HepG2 (cell line): ENCODE results near the gene DOK4. TPM values are rescaled to one million over a fixed set of nuclear protein-coding genes. Genes with fewer than 3 reads are reported as not detected.

Experiments
- FOXC1 ChIP-seq: sonication (generic); formaldehyde crosslinking; IDR thresholded peaks from 2 replicates; pipeline ENCODE4 v1.8.0; 2022; ENCODE audit warnings: mild to moderate bottlenecking, missing genetic modification reagents, borderline replicate concordance
- GLI4 ChIP-seq: sonication (generic); formaldehyde crosslinking; IDR thresholded peaks from 2 replicates; pipeline ENCODE4 v1.5.1; 2020; ENCODE audit warnings: missing genetic modification reagents, mild to moderate bottlenecking, moderate library complexity, borderline replicate concordance
- HNF4A ChIP-seq: sonication (generic); formaldehyde crosslinking; IDR thresholded peaks from 2 replicates; pipeline ENCODE4 v1.4.0; 2020; ENCODE audit warnings: missing genetic modification reagents
- MIER3 ChIP-seq: IDR thresholded peaks from 2 replicates; pipeline ENCODE4 v1.6.1; 2016; ENCODE audit warnings: missing compliant biosample characterization, borderline replicate concordance
- MXI1 ChIP-seq: IDR thresholded peaks from 3 replicates; pipeline ENCODE4 v1.6.1; 2012; ENCODE audit warnings: low read depth, low read length, inconsistent platforms, borderline replicate concordance
- ZBTB7B ChIP-seq: sonication (generic); formaldehyde crosslinking; IDR thresholded peaks from 2 replicates; pipeline ENCODE4 v1.4.0; 2020; ENCODE audit warnings: missing genetic modification reagents
- ZNF569 ChIP-seq: sonication (generic); formaldehyde crosslinking; IDR thresholded peaks from 2 replicates; pipeline ENCODE4 v1.5.0; 2020; ENCODE audit warnings: mild to moderate bottlenecking, missing genetic modification reagents, moderate library complexity, borderline replicate concordance
- polyA plus RNA-seq, 8 experiments: library from polyadenylated mRNA; depleted of rRNA in 3 of 8; stranded (reverse) in 7 of 8; unstranded in 1 of 8; fragments of >200 nt; fragmentation: Illumina TruSeq in 4 of 8; extraction: Trizol in 4 of 8; gene quantifications; 2 replicates each; pipeline versions ENCODE4 v1.2.1 to v1.2.3, GENCODE V29; 2011 to 2016; ENCODE audit warnings: low read depth in 4 of 8, missing spikeins in 1 of 8, mixed read lengths in 1 of 8; ENCODE audit not compliant: insufficient read depth in 1 of 8
- total RNA-seq, 5 experiments: library from RNA; depleted of rRNA; stranded (reverse); fragments of >200 nt; fragmentation: Illumina TruSeq; extraction: Trizol; gene quantifications; 2 replicates each; pipeline ENCODE4 v1.2.3, GENCODE V29; 2016; ENCODE audit warnings: low read depth in 1 of 5
- TF ChIP-seq, protein P1 (sequence below), 2 experiments: fragments of 450-650 bp in 1 of 2; sonication (generic) in 1 of 2; formaldehyde crosslinking in 1 of 2; IDR thresholded peaks; 2 replicates each; pipeline versions ENCODE4 v1.6.1 to v1.8.0; 2016 to 2022; ENCODE audit warnings: antibody characterized with exemption in 1 of 2, mild to moderate bottlenecking in 1 of 2, missing genetic modification reagents in 1 of 2
- TF ChIP-seq, protein P2 (sequence below): IDR thresholded peaks from 2 replicates; pipeline ENCODE4 v1.6.1; 2012; ENCODE audit warnings: low read length, improper control_type of control experiment

DOK4 gene
- total and polyA plus RNA-seq, 2 of the 13 experiments (the other 11 are each of a cell fraction or from before 2014, with no cell fraction given): 52.7 to 70.0 TPM

DNA sequence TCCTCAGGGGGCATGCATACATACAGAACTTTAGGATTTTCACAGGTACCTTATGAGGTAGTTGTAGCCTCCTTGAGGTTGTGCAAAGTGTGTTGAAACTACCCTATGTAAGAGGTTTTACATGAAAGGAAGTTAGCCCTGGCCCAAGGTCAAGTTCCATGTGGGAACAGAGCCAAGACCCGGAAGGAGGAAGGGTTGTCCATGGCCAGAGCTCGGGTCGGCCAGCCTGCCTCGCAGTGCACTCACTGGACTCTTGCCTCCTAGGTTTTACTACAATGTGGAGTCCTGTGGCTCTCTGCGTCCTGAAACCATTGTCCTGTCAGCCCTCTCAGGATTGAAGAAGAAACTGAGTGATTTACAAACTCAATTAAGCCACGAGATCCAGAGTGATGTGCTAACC is 15.6 kb downstream of the DOK4 start (continued):
- TF ChIP-seq, protein P1, sequence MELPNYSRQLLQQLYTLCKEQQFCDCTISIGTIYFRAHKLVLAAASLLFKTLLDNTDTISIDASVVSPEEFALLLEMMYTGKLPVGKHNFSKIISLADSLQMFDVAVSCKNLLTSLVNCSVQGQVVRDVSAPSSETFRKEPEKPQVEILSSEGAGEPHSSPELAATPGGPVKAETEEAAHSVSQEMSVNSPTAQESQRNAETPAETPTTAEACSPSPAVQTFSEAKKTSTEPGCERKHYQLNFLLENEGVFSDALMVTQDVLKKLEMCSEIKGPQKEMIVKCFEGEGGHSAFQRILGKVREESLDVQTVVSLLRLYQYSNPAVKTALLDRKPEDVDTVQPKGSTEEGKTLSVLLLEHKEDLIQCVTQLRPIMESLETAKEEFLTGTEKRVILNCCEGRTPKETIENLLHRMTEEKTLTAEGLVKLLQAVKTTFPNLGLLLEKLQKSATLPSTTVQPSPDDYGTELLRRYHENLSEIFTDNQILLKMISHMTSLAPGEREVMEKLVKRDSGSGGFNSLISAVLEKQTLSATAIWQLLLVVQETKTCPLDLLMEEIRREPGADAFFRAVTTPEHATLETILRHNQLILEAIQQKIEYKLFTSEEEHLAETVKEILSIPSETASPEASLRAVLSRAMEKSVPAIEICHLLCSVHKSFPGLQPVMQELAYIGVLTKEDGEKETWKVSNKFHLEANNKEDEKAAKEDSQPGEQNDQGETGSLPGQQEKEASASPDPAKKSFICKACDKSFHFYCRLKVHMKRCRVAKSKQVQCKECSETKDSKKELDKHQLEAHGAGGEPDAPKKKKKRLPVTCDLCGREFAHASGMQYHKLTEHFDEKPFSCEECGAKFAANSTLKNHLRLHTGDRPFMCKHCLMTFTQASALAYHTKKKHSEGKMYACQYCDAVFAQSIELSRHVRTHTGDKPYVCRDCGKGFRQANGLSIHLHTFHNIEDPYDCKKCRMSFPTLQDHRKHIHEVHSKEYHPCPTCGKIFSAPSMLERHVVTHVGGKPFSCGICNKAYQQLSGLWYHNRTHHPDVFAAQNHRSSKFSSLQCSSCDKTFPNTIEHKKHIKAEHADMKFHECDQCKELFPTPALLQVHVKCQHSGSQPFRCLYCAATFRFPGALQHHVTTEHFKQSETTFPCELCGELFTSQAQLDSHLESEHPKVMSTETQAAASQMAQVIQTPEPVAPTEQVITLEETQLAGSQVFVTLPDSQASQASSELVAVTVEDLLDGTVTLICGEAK (IDR thresholded peaks at IDR 0.05): no peak
- TF ChIP-seq, protein P1 (CRISPR knock-in tag; IDR thresholded peaks at IDR 0.05): 0 out of 2 replicates have a peak, but pooled peaks have one; percentile 4
- TF ChIP-seq ZNF569 (CRISPR knock-in tag) (no peak), ZBTB7B (CRISPR knock-in tag) (no peak), MIER3 (no peak), MXI1 (0 out of 3 replicates have a peak, but pooled peaks have one; percentile 29), FOXC1 (CRISPR knock-in tag) (0 out of 2 replicates have a peak, but pooled peaks have one; percentile 32), GLI4 (CRISPR knock-in tag) (0 out of 2 replicates have a peak, but pooled peaks have one; percentile 38), HNF4A (CRISPR knock-in tag) (peak; percentile 7; the same call in 1 of the 2 replicates)
- TF ChIP-seq, protein P2, sequence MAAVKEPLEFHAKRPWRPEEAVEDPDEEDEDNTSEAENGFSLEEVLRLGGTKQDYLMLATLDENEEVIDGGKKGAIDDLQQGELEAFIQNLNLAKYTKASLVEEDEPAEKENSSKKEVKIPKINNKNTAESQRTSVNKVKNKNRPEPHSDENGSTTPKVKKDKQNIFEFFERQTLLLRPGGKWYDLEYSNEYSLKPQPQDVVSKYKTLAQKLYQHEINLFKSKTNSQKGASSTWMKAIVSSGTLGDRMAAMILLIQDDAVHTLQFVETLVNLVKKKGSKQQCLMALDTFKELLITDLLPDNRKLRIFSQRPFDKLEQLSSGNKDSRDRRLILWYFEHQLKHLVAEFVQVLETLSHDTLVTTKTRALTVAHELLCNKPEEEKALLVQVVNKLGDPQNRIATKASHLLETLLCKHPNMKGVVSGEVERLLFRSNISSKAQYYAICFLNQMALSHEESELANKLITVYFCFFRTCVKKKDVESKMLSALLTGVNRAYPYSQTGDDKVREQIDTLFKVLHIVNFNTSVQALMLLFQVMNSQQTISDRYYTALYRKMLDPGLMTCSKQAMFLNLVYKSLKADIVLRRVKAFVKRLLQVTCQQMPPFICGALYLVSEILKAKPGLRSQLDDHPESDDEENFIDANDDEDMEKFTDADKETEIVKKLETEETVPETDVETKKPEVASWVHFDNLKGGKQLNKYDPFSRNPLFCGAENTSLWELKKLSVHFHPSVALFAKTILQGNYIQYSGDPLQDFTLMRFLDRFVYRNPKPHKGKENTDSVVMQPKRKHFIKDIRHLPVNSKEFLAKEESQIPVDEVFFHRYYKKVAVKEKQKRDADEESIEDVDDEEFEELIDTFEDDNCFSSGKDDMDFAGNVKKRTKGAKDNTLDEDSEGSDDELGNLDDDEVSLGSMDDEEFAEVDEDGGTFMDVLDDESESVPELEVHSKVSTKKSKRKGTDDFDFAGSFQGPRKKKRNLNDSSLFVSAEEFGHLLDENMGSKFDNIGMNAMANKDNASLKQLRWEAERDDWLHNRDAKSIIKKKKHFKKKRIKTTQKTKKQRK: no peak
- TF ChIP-seq, all 625 proteins: peak for 6
